Stimulated activated CD8-positive, alpha-beta memory T cell treated with anti-CD3 and anti-CD28 coated beads, Interleukin-7, amount 100 ng/mL, for 1 hour (primary cell): ENCODE data around the gene ARHGDIG.
"Not testable (repeated sequence)": the region's sequence is repeated elsewhere in the genome, so short reads cannot be mapped to it uniquely, and the experiment has no call there.

ENCODE experiments used
- DNase-seq, 2 donors: peaks; one replicate each; pipeline ENCODE4 v3.0.0-alpha.2; 2020; ENCODE audit warnings: low read depth in 2 of 2

The ARHGDIG gene

GRCh38 chr16:263944-264343 is 16.4 kb upstream of the ARHGDIG start:
- no peak for DNase-seq

- DNase-seq = no peak
These were observed 15.9 kb upstream of the ARHGDIG start for GRCh38 chr16:264440-264951.

DNA sequence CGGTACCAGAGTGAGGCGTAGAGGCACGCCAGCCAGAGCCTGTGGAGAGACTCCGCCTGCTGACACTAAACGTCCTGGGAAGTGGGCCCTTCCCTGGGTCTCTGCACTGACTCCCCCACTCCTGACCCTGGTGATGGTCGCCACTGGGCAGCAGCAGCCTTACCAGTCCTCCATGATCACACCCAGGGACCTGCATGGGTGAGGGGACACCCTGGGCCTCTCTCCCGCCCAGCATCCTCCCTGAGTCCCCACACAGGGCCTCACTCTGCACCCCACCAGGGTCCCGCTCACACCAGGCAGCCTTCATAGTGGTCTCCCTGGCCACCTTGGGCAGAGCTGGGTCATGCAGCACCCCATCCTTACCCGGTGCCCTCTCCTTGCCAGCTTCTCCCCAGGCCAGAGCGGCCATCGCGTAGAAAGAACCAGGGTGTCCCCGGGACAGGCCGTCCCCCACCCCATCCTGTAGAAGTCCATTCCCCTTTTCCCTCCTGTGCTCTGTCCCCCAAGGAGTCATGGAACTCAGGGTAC is 15.3 kb upstream of the ARHGDIG start:
- DNase-seq = no peak

- DNase-seq = no peak
These were observed 14.7 kb upstream of the ARHGDIG start for GRCh38 chr16:265711-266110.

GRCh38 chr16:266258-267164 is 13.9 kb upstream of the ARHGDIG start:
- DNase-seq = no peak

- DNase-seq = not testable (repeated sequence)
These were observed 12.8 kb upstream of the ARHGDIG start for GRCh38 chr16:267562-267961.

DNA sequence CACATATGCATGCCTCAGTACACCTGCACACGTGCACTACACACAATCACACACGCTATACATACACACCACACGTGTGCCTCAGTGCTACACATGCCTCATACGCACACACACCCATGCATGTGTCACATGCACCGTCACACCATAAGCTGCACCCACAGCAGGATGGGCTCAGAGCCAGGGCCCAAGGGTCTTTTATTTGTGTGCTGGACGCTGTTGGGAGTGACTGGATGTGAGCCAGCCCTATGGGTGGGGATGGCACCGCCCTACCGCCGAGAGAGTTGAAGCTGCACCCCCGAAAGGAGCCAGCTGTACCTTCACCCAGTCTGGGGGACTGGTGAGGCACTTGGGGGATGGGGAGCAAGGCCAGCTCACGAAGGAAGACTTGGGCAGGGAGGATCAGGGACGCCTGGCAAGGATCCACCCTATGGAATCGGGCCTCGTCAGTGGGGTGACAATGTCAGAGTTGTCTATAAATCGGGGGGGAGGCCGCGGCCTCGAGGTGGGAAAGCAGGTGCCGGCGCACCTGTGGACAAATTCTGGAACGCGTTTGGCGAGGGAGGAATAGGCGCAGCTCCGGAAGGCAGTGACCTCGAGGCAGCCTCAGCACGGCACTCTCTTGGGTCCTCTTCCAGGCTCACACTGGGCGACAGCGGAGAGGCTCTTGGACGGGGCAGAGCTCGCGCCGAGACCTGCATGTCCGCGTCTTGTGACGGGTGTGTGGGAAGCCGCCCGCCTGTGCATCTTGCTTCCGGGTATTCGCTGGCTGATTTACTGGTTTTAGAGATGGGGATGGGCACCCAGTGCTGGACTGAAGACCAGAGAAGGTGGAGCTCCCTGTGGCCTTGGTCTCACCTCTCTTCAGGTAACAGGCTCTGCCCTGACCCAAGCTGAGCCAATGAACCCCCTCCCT is 12.0 kb upstream of the ARHGDIG start:
- no peak for DNase-seq

DNA sequence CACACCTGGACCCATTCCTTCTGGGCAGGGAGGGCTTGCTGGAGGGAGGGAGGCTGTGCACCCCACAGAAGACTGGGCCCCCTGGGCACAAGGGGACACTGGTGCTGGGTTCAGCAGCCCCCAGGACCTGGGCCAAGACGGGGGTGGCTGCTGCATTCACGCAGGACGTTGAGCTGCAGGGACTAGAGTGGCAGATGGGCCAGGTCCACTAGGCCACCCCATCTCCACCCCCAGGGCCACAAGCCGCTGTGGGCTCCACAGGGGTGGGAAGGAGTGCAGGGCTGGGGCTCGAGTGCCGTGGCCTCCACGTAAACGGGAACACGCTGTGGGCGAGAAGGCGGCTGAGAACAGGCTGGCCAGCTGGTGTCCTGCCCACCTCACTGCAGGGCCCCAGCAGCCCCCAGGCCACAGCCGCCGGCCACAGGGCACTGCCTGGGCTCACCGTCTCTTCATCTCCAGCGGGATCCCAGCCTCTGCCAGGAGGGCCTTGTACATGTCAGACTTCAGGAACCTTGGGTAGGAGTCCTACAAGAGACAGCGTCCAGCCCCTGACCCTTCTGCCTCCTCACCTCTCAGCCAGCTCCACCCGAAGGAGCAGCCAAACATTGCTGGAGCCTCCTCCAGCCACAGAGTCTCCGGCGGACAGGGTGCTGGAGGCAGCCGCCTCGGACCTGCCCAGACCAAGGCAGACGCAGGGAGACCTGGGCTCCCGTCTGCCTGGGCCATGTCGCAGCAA is 11.2 kb upstream of the ARHGDIG start:
- DNase-seq = no peak

DNA sequence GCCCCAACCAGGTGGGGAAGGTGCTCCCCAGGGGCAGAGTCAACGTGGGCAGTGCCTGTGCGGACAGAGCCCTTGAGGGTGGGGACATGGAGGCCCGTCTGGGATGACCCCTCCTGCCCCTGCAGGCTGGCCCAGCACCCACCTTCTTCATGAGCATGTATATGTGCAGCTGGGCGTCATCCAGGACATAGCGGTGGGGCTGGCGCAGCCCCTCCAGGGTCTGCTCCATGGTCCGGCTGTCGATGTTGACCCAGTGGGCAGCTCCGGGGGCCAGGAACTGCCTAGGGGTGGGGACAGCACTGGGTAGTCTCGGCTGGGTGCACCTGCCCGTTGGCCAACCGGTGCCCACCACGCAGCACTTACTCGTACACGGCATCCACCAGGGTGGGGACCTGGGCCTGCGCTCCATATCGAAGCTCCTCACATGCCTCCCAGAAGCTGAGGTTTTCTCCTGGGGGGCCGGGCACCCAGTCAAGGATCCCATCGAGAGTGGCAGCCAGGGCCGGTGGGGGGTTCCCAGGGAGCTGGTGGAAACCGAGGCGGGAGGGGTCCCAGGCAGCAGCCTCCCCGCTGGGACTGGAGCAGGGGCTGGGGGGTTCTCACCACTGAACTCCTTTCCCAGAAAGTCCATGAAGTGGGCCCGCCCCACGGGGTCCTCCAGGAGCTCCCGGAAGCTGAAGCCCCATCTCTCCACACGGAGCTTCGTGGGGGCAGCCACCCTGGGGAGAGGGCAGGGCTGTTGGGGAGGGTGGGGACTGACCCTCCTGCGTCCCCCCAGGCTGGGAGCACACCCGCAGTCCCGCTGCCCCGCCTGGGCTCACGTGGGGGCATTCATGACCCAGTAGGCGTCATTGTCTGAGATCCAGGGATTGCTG is 9.8 kb upstream of the ARHGDIG start:
- DNase-seq = no peak

- DNase-seq = no peak
These were observed 7.5 kb upstream of the ARHGDIG start for GRCh38 chr16:272633-273546.

DNA sequence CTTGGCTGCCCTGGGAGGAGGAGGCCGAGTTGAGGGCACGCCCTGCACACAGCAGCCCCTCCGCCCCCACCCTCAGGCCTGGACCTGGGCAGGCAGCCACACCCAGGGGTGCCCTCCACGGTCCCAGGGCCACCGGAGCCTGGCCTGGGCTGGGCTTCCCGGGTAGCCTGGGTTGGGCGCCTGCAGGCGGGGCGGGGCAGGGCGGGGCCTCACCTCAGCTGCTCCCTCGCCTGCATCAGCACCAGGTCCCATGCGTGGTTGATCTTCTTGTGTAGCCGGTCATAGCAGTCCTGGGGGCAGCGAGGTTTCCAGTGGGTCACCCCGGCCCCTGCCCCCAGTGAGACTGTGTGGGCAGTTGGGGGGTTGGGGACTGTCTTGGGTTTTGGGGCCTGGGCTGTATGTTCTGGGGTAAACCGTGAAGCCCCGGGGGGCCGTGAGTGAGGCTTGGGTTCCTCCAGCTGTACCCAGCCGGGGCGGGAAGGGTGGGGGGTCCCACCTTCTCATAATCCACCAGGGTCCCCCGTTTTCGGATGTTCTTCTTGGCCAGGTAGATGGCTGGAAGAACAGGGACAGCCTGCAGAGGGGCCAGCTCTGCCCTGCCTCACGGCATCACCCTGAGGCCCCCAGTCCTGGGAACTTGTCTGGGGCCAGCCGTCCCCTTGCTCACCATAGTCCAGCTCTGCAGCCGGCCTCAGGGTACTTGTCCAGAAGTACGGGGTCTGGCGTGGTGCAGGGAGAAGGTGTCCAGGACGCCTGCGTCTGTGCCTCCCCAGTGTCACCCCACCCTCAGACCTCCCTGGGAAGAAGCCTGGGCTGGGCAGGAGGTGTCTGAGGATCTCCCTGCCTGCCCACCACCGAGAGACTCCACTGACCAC is 6.6 kb upstream of the ARHGDIG start:
- no peak for DNase-seq

GRCh38 chr16:275041-275641 is 5.2 kb upstream of the ARHGDIG start:
- DNase-seq = no peak

DNA sequence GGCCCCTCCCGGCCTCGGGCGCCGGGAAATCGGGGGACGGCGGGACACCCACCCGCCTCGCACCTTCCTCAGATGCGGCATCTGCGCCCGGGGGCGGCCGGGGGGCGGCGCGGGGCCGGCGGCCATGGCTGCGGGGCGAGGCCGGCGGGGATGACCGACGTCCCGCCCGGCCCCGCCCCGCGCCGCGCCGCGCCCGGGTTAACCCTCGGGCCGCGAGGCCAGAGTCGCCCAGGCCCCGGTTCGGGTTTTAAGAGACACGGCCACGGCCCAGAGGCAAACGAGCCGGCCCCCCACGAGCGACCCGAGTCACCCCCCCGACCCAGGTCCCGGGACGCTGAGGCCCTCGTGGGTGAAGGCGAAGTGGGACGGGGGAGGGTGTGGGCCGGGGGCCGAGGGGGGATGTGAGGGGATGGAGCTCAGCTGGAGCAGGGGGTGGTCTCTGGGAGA is 4.6 kb upstream of the ARHGDIG start, which contains the start of gene RGS11:
Gene RGS11 (minus strand): TSS at position 159 of the 447 bp plus-strand sequence. CDS start 33 bp downstream, at position 126.
- DNase-seq = no peak

DNA sequence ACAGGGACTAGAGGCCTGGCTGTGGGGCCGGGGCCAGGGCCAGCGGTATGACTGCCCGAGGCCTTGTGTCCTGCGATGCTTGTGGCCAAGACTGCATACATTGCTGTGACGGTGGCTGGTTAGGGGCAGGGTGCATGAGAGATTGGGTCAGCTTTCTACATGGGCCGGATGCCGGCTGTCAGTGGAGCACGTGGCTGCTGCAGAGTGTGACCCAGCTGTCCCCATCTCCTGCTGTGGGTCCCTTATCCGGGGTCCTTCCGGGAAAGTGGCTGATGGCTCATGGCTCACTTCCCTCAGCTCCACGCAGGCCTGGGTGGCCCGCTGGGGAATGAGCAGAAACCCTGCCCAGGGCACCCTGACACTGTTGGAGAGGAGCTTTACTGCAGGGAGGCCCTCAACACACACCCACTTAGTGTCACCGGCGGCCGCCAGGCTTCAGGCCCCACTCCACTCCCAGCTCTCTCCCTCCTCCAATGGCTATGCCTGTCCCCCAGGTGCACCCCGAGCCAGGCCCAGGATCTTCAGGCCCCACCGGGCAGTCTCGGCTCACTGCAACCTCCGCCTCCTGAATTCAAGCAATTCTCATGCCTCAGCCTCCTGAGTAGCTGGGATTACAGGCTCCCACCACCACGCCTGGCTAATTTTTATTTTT is 3.8 kb upstream of the ARHGDIG start:
- no peak for DNase-seq

GRCh38 chr16:278863-279366 is 1.5 kb upstream of the ARHGDIG start:
- no peak for DNase-seq

DNA sequence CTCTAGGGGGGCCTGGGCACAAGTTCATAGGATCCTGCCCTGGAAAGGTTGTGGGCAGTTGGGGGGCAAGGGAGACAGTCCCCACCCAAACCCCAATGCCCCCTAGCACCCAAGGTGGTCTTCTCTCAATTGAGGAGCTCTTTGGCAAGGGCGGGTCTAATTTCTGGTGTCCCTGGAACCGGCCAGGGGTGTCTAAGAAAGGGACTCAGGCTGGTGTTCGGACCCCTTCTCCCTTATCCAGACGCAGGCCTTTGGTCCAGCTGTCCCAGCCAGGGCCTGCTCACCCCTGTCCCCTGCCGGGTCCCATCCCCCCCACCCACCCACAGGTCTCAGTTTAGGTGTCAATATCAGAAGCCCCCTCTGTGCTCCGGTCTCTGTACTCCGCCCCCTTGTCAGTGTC is 860 bp upstream of the ARHGDIG start:
- no peak for DNase-seq

- DNase-seq = no peak
These were observed 358 bp upstream of the ARHGDIG start for GRCh38 chr16:280005-280460.
